Nephron (organoid): Measurements from ENCODE around the gene FZD8.

ENCODE experiments used
- H3K27ac Mint-ChIP-seq, 3 experiments: 2 replicates each; pipeline ENCODE4 v1.8.0; 2020; ENCODE audit warnings: mixed read lengths in 3 of 3, mild to moderate bottlenecking in 2 of 3, moderate library complexity in 1 of 3
- H3K27me3 Mint-ChIP-seq: 2 replicates; pipeline ENCODE4 v1.8.0; 2021; ENCODE audit warnings: low read depth, mild to moderate bottlenecking, moderate library complexity, mixed read lengths
- H3K36me3 Mint-ChIP-seq: 2 replicates; pipeline ENCODE4 v1.8.0; 2020; ENCODE audit warnings: low read depth, mixed read lengths
- H3K4me1 Mint-ChIP-seq: 2 replicates; pipeline ENCODE4 v1.8.0; 2020; ENCODE audit warnings: mixed read lengths
- H3K4me3 Mint-ChIP-seq, 3 experiments: 2 replicates each; pipeline ENCODE4 v1.8.0; 2020; ENCODE audit warnings: mild to moderate bottlenecking in 3 of 3, mixed read lengths in 3 of 3, moderate library complexity in 2 of 3
- H3K9me3 Mint-ChIP-seq: 2 replicates; pipeline ENCODE4 v1.8.0; 2020; ENCODE audit warnings: mixed read lengths
- TF ChIP-seq, protein P1 (sequence below), 3 experiments: fragments of 200-600 bp; sonication (generic); IDR thresholded peaks; one replicate each; pipeline ENCODE4 v1.5.0; 2021; ENCODE audit warnings: antibody characterized with exemption in 3 of 3; ENCODE audit not compliant: unreplicated experiment in 3 of 3

Gene FZD8

DNA sequence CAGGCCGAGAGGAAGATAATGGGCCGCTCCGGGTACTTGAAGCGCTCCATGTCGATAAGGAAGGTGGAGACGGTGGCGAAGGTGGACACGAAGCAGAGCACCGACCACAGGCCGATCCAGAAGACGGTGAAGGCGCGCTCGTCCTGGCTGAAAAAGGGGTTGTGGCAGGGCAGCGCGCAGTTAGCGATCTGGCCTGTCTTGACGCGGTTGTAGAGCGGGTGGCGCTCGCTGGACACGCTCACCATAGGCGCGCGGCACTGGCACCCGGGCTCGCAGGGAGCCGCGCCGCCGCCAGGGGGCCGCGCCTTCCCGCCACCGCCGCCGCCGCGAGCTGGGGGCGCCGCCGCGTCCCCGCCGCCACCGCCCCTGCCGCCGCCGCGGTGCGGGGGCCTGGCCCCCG is 1.6 kb downstream of the FZD8 start:
- no peaks in the 10 kb centered on the region for H3K36me3 Mint-ChIP-seq
- TF ChIP-seq, protein P1, sequence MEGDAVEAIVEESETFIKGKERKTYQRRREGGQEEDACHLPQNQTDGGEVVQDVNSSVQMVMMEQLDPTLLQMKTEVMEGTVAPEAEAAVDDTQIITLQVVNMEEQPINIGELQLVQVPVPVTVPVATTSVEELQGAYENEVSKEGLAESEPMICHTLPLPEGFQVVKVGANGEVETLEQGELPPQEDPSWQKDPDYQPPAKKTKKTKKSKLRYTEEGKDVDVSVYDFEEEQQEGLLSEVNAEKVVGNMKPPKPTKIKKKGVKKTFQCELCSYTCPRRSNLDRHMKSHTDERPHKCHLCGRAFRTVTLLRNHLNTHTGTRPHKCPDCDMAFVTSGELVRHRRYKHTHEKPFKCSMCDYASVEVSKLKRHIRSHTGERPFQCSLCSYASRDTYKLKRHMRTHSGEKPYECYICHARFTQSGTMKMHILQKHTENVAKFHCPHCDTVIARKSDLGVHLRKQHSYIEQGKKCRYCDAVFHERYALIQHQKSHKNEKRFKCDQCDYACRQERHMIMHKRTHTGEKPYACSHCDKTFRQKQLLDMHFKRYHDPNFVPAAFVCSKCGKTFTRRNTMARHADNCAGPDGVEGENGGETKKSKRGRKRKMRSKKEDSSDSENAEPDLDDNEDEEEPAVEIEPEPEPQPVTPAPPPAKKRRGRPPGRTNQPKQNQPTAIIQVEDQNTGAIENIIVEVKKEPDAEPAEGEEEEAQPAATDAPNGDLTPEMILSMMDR (IDR thresholded peaks at IDR 0.05; ENCODE audit: unreplicated experiment in 3 of 3) = peak; percentile 22 to 43 (median 32)
- peak overlapping the region; percentile 90 to 99 (median 97) for H3K4me3 Mint-ChIP-seq
- no peaks in the 10 kb centered on the region for H3K9me3 Mint-ChIP-seq
- H3K27me3 Mint-ChIP-seq = peaks cover 30% of the 10 kb centered on the region
- H3K27ac Mint-ChIP-seq = peak overlapping the region; percentile 68 to 85 (median 77)
- H3K4me1 Mint-ChIP-seq = peaks cover 47% of the 10 kb centered on the region

DNA sequence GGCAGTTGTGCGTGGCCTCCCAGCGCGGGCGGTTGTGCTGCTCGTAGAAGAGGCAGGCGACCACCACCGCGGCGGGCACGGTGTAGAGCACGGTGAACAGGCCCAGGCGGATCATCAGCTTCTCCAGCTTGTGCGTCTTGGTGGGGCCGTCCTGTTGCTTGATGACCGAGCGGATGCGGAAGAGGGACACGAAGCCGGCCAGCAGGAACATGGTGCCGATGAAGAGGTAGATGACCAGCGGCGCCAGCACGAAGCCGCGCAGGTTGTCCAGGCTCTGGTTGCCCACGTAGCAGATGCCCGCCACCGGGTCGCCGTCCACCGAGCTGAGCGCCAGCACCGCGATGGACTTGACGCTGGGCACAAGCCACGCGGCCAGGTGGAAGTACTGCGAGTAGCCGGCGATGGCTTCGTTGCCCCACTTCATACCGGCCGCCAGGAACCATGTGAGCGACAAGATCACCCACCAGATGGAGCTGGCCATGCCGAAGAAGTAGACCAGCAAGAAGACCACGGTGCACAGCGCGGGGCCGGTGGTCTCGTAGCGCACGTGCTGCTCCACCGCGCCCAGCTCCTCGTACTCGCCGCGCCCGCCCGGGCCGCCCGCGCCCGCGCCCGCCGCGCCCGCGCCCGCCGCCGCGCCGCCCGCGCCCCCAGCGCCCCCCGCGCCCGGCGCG is 2.2 kb downstream of the FZD8 start:
- H3K27ac Mint-ChIP-seq = peak overlapping the region; percentile 61 to 77 (median 68)
- H3K9me3 Mint-ChIP-seq = no peaks in the 10 kb centered on the region
- H3K27me3 Mint-ChIP-seq = peaks cover 29% of the 10 kb centered on the region
- TF ChIP-seq, protein P1 (IDR thresholded peaks at IDR 0.05; ENCODE audit: unreplicated experiment in 3 of 3) = no peak
- no peaks in the 10 kb centered on the region for H3K36me3 Mint-ChIP-seq
- peaks cover 41% of the 10 kb centered on the region for H3K4me1 Mint-ChIP-seq
- H3K4me3 Mint-ChIP-seq = peak overlapping the region; percentile 91 to 99 (median 97)

DNA sequence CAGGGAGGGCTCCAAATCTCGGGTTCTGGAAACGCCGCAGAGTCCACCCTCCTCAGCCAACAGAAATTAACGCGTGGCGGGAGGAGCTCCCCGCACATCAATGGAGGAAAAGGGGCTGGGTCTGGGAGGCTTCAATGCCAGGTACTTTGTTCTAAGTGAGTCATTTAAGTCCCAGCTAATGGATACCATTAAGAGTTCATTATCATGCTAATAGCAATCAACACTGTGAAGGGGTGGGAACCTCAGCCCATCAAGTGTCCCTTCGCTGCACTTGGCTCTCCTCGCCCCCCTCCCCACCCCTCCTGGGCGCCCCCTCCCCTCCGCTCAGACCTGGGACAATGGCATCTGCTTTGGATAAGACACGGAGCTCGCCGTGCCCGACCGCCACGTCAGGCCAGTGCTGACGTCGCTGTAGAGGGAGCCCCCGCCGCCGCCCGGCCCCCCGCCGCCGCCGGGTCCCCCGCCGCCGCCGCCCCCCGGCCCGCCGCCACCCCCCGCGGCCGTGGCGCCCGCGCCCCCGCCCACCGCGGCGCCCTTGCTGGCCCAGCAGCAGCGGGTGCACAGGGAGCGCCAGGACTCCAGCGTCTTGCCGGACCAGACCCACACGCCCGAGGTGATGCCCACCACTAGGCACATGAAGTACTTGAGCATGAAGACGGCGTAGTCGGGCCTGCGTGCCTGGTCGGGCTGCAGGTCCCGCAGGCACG is 2.9 kb downstream of the FZD8 start:
- H3K4me3 Mint-ChIP-seq = peak overlapping the region; percentile 91 to 99 (median 91)
- no peaks in the 10 kb centered on the region for H3K36me3 Mint-ChIP-seq
- peaks cover 22% of the 10 kb centered on the region for H3K27me3 Mint-ChIP-seq
- peaks cover 34% of the 10 kb centered on the region for H3K4me1 Mint-ChIP-seq
- H3K27ac Mint-ChIP-seq = peak overlapping the region; percentile 48 to 61 (median 55)
- H3K9me3 Mint-ChIP-seq = no peaks in the 10 kb centered on the region
- TF ChIP-seq, protein P1 (IDR thresholded peaks at IDR 0.05; ENCODE audit: unreplicated experiment in 3 of 3) = no peak

DNA sequence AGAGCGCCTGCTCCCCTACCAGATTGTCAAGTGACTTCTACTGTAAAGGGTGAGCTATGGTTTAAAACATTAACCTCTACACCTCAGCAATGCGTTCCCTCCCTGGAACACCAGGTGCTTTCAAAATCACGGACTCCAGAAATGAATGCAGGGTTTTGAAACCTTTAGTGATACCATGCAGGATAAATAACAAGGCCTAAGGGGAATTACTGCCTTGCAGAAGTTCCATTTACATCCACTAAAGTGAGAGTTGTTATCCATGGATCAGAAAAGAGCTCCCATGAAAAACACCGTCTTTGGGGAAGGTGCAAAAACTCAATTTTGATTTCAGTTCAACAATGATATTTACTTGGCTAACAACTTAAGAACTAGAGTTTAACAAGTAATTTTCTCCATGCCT is 4.0 kb downstream of the FZD8 start:
- Mint-ChIP-seq H3K9me3 (no peaks in the 10 kb centered on the region), H3K27ac (peak overlapping the region in 1 of 3 experiments; percentile 33), H3K27me3 (peaks cover 21% of the 10 kb centered on the region), H3K36me3 (no peaks in the 10 kb centered on the region), H3K4me1 (peaks cover 32% of the 10 kb centered on the region), H3K4me3 (peak overlapping the region; percentile 67 to 85 (median 74))
- TF ChIP-seq, protein P1 (IDR thresholded peaks at IDR 0.05; ENCODE audit: unreplicated experiment in 3 of 3) = no peak

DNA sequence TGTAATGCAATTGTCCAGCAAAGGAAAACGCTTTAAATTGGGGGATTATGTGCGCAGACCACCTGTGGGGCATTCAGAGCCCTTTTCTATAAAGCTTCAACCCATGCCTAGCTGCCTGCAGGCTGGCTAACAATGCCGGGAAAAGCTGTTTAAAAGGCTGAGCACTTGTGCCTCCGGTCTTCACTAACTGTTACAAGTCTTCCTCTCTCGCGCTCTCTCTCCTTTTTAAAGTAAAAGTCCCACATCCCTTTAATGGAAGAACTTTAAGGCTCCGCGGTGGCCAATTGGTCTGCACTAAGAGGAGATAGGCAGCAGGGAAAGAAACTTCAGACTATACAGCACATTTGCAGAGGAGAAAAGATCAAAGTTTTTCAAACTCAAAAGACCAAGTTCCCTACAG is 4.6 kb downstream of the FZD8 start:
- Mint-ChIP-seq H3K9me3 (no peaks in the 10 kb centered on the region), H3K27me3 (peaks cover 21% of the 10 kb centered on the region), H3K36me3 (no peaks in the 10 kb centered on the region), H3K27ac (peak overlapping the region in 1 of 3 experiments; percentile 33), H3K4me3 (peak overlapping the region; percentile 67 to 85 (median 74)), H3K4me1 (peaks cover 34% of the 10 kb centered on the region)
- TF ChIP-seq, protein P1 (IDR thresholded peaks at IDR 0.05; ENCODE audit: unreplicated experiment in 3 of 3) = no peak
